ENCODE results near the gene CPSF4L.

- no peak for TF ChIP-seq EP300 (IDR thresholded peaks at IDR 0.05)
- TF ChIP-seq, protein P1, sequence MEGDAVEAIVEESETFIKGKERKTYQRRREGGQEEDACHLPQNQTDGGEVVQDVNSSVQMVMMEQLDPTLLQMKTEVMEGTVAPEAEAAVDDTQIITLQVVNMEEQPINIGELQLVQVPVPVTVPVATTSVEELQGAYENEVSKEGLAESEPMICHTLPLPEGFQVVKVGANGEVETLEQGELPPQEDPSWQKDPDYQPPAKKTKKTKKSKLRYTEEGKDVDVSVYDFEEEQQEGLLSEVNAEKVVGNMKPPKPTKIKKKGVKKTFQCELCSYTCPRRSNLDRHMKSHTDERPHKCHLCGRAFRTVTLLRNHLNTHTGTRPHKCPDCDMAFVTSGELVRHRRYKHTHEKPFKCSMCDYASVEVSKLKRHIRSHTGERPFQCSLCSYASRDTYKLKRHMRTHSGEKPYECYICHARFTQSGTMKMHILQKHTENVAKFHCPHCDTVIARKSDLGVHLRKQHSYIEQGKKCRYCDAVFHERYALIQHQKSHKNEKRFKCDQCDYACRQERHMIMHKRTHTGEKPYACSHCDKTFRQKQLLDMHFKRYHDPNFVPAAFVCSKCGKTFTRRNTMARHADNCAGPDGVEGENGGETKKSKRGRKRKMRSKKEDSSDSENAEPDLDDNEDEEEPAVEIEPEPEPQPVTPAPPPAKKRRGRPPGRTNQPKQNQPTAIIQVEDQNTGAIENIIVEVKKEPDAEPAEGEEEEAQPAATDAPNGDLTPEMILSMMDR (IDR thresholded peaks at IDR 0.05), result no peak
- TF ChIP-seq POLR2A (IDR thresholded peaks at IDR 0.05), result no peak
- TF ChIP-seq POLR2AphosphoS5 (IDR thresholded peaks at IDR 0.05), result no peak
These were observed 26.9 kb downstream of the CPSF4L start for GRCh38 chr17:73234736-73235135.
